Measurements from ENCODE around the gene SUMO3. TPM values are rescaled to one million over a fixed set of nuclear protein-coding genes. Genes with fewer than 3 reads are reported as not detected.

SUMO3 gene
- total RNA-seq, 2 donors from 2014 or later: 59.7 to 74.1 TPM

- Histone ChIP-seq H3K4me1 (no peaks in the 10 kb centered on the region), H3K9me3 (peaks cover 0 to 8% of the 10 kb centered on the region in 2 donors), H3K27me3 (no peaks in the 10 kb centered on the region), H3K27ac (no peak overlapping the region), H3K36me3 (no peaks in the 10 kb centered on the region), H3K4me3 (no peak overlapping the region)
- TF ChIP-seq, protein P1, sequence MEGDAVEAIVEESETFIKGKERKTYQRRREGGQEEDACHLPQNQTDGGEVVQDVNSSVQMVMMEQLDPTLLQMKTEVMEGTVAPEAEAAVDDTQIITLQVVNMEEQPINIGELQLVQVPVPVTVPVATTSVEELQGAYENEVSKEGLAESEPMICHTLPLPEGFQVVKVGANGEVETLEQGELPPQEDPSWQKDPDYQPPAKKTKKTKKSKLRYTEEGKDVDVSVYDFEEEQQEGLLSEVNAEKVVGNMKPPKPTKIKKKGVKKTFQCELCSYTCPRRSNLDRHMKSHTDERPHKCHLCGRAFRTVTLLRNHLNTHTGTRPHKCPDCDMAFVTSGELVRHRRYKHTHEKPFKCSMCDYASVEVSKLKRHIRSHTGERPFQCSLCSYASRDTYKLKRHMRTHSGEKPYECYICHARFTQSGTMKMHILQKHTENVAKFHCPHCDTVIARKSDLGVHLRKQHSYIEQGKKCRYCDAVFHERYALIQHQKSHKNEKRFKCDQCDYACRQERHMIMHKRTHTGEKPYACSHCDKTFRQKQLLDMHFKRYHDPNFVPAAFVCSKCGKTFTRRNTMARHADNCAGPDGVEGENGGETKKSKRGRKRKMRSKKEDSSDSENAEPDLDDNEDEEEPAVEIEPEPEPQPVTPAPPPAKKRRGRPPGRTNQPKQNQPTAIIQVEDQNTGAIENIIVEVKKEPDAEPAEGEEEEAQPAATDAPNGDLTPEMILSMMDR (IDR thresholded peaks at IDR 0.05): no peak
- no peak for DNase-seq (ENCODE audit: low spot score)
Measured at GRCh38 chr21:44756423-44757185, 61.3 kb downstream of the SUMO3 start.

Other genes starting within 250 kb of the SUMO3 start
- not detected for gene KRTAP10-4, start 244.3 kb downstream of the SUMO3 start, total RNA-seq
- gene KRTAP10-5, start 237.5 kb downstream of the SUMO3 start, total RNA-seq: not detected
- gene KRTAP10-6, start 225.6 kb downstream of the SUMO3 start, total RNA-seq: not detected
- gene KRTAP10-7, start 217.5 kb downstream of the SUMO3 start, total RNA-seq: not detected
- gene KRTAP10-8, start 206.0 kb downstream of the SUMO3 start, total RNA-seq: not detected
- not detected for gene KRTAP10-9, start 191.0 kb downstream of the SUMO3 start, total RNA-seq
- gene KRTAP10-10, start 180.7 kb downstream of the SUMO3 start, total RNA-seq: not detected
- not detected for gene KRTAP10-11, start 171.6 kb downstream of the SUMO3 start, total RNA-seq
- gene KRTAP12-4, start 163.4 kb downstream of the SUMO3 start, total RNA-seq: not detected
- gene KRTAP12-3, start 160.1 kb downstream of the SUMO3 start, total RNA-seq: not detected
- gene KRTAP12-2, start 151.1 kb downstream of the SUMO3 start, total RNA-seq: not detected
- not detected for gene KRTAP12-1, start 135.9 kb downstream of the SUMO3 start, total RNA-seq
- gene KRTAP10-12, start 120.9 kb downstream of the SUMO3 start, total RNA-seq: not detected
- gene TSPEAR, start 106.5 kb downstream of the SUMO3 start, total RNA-seq: not detected
- 10 to 100 TPM; 47.5 to 52.5 TPM for gene UBE2G2, start 16.2 kb downstream of the SUMO3 start, total RNA-seq
- gene PTTG1IP, start 55.6 kb upstream of the SUMO3 start, total RNA-seq: 100 to 1,000 TPM; 284 to 303 TPM
- 10 to 100 TPM; 16.7 to 63.6 TPM for gene ITGB2, start 102.8 kb upstream of the SUMO3 start, total RNA-seq
- gene SLX9, start 122.0 kb upstream of the SUMO3 start, total RNA-seq: 10 to 100 TPM; 15.9 to 18.8 TPM